ENCODE measurements around the gene SYNE4.

GRCh38 chr19:36031308-36031707 is 22.7 kb upstream of the SYNE4 start:
- no peak for TF ChIP-seq CTCF (IDR thresholded peaks at IDR 0.05)
- no peak for TF ChIP-seq POLR2A (IDR thresholded peaks at IDR 0.05)

Data from testis (tissue), 2 donors.